Measurements from ENCODE around the gene SLC35E1.

GRCh38 chr19:16537111-16537510 lies 35.1 kb downstream of the SLC35E1 start:
- no peak for TF ChIP-seq EZH2 (IDR thresholded peaks at IDR 0.05; ENCODE audit: insufficient read depth, poor library complexity, severe bottlenecking)
- no peak for TF ChIP-seq EZH2phosphoT487 (IDR thresholded peaks at IDR 0.05; ENCODE audit: insufficient read depth, low read depth)
